Kidney glomerular epithelial cell (primary cell): ENCODE data around the gene BIRC2.
"Not testable (repeated sequence)": the region's sequence is repeated elsewhere in the genome, so short reads cannot be mapped to it uniquely, and the experiment has no call there.

Source experiments
- DNase-seq: peaks from one replicate; lab custom pipeline; 2025; lab: John Stamatoyannopoulos, UW

Gene BIRC2

DNA sequence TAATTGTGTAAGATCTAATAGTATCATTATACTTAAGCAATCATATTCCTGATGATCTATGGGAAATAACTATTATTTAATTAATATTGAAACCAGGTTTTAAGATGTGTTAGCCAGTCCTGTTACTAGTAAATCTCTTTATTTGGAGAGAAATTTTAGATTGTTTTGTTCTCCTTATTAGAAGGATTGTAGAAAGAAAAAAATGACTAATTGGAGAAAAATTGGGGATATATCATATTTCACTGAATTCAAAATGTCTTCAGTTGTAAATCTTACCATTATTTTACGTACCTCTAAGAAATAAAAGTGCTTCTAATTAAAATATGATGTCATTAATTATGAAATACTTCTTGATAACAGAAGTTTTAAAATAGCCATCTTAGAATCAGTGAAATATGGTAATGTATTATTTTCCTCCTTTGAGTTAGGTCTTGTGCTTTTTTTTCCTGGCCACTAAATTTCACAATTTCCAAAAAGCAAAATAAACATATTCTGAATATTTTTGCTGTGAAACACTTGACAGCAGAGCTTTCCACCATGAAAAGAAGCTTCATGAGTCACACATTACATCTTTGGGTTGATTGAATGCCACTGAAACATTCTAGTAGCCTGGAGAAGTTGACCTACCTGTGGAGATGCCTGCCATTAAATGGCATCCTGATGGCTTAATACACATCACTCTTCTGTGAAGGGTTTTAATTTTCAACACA, 23.3 kb upstream of the BIRC2 start:
- DNase-seq: peak; percentile 56

DNA sequence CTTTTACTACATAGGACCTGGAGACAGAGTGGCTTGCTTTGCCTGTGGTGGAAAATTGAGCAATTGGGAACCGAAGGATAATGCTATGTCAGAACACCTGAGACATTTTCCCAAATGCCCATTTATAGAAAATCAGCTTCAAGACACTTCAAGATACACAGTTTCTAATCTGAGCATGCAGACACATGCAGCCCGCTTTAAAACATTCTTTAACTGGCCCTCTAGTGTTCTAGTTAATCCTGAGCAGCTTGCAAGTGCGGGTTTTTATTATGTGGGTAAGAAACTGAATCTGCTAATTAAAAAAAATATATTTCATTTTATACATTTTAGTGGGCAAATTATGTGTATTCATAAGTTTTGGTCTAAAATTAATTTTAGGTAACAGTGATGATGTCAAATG, 21.9 kb upstream of the BIRC2 start:
- no peak for DNase-seq

DNA sequence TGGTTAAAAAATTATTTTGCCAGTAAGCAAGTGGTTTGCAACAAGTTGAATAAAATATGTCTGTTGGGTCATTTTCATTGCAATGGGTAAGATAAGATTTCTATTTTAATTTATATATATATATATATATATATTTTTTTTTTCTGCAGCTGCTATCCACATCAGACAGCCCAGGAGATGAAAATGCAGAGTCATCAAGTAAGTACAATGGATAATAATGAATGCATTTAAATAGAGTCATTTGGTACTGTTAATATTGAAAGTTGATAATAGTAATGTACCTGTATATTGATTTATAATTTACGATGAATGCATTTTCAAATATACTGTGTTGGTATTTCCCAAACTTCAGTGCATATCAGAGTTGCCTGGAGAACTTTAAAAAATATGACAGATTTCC, 18.3 kb upstream of the BIRC2 start:
- no peak for DNase-seq

DNA sequence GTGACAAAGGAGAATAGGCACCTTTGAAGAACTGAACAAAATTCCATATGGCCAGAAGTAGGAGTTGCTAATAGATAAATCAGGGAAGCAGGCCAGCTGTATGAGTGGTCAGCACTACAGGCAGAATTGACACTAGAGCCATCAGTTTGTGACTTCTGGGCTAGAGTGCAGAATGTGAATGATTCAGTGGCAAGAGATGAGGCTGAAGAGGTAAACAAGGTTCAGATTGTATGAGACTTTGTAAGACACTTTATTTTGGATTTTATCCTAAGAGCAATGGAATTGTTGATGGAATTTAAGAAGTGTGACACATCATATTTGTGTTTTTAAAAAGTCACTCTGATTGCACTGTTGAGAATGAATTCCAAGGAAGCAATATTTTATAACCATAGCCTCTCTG, 16.8 kb upstream of the BIRC2 start:
- DNase-seq: no peak

DNA sequence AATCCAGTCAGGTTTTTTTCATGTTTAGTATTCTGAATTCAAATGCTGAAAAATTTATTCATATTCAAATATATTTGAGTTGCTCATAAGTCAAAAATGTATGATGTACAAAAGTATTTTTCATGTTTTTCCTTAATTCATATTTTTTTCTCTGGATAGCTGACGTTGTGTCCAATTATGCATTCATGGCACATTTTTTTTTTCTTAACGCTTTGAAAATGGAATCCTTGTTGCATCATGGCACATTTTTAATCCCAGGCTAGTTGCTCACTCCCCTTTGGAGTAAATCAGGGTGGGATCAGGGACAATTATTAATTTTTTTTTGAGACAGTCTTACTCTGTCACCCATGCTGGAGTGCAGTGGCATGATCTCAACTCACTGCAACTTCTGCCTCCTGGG, 15.7 kb upstream of the BIRC2 start:
- DNase-seq: no peak

DNA sequence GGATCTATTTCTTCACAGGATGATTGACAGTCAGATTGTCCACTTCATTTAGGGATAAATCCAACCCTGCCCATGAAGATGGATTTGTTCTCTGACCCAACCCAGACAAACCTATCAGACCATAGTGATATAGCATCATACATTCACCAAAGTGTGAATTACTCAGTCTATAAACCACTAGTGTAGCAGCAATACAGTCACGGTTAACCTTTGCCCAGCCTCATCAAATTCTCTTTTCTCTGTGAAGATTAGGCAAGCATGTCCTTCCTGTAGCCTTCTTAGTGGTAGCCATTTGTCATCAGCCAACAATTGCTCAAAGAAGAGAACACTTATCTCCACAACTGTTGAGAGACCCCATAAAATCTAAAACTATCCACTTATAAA, 14.4 kb upstream of the BIRC2 start:
- DNase-seq: no peak

DNA sequence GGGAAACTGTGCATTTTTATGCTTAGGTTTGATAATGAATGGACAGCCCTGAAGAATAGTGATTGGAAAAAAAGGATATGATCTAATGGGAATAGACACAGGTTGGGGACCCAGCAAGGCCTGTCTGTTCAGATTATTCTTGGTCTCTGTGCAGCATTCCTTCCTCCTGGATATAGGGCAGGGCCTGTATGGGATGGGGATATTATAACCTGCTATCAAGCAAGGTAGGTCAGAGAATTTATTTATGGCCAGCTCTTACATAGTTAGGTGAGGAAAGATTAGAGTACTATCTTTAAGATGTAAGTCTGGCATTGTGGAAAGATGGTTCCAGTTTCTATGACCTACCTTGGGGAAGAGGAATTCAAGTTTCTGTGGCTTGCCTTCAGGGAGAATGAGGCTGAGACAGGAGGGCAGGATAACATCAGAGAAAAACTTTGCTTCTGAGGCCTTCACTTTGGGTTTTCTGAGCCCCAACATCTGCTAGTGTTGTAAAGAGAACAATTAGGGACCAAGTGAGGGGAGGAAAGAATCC, 8.5 kb upstream of the BIRC2 start:
- DNase-seq: no peak

DNA sequence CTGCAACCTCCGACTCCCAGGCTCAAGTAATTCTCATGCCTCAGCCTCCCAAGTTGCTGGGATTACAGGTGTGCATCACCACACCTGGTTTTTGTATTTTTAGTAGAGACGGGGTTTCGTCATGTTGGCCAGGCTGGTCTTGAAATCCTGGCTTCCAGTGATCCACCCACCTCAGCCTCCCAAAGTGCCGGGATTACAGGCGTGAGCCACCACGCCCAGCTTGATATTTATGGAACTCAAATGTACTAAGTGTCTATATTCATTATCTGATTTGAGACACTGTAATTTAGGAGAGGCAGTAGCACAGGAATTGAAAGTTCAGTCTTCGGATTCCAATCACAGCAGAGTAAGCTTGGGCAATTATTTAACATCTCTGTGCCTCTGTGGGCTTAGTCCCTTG, 5.7 kb upstream of the BIRC2 start:
- DNase-seq: not testable (repeated sequence)

DNA sequence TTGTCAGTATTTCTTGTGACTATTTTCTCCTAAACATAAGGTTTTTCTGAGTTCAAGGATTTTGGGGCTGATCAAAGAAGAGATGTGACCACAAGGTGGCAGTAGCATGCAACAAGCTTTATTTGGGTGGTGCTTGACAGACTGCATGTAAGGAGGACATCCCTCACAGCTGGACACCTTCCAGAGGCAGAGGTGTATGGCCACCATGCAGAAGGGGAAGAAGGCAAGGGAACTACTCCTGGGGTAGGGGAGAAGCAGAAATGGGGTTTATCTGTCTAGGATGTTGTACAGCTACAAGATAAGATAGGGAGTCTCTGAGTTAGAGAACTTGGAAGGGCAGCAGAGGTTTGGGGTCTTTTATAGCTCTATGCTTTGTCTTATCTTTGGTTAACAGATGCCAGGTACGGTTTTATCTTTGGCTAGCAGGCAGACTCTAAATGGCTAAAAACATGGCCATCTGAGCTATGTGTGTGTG, 5.1 kb upstream of the BIRC2 start:
- DNase-seq: peak; percentile 75

DNA sequence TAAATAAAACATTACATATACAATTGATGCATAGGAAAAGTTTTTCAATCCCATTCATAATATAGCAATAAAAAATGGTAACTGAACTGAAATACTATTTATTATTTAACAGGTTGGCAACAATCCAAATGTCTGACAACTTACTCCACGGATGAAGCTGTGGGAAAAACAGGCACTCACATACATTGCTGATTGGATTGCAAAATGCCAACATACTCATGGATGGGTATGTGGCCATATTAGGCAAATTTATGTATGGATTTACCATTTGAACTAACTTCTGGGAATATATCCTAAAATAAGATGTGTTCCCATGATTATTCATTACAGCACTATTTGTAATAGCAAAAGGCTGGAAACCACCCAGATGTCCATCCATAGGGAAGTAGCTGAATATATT, 3.2 kb upstream of the BIRC2 start:
- DNase-seq: no peak

DNA sequence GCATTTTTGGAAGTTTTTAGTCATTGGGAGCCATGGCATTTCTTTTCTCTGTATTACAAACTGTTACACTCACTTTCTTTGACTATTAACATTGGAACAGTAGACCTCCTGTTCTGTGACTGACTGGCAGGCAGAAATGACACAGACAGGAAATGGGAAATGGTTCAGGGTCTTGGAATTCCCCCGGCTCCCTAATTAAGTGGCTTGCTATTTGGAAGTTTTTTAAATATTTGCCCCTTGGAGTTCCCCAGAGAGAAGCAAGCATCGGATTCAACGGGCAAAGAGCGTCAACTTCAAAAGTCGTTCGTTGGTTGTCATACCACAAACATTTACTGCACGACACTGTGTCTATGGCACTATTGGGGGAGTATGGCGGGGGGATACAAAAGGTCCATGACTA, 1.1 kb upstream of the BIRC2 start:
- peak; percentile 70 for DNase-seq

DNA sequence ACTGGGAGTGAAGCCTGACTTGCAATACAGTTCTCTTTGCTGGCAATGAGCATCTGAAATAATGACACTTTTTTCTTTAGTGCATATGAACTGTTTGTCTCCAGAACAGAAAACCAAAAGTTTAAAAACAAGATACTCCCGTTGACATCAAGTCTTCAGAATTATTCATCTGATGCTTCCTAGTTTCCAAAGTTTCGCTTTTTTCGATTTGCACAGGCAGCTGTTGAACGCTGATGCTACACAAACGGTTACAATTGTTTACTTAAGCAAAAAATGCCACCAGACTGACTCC, 612 bp upstream of the BIRC2 start:
- peak; percentile 51 for DNase-seq

DNA sequence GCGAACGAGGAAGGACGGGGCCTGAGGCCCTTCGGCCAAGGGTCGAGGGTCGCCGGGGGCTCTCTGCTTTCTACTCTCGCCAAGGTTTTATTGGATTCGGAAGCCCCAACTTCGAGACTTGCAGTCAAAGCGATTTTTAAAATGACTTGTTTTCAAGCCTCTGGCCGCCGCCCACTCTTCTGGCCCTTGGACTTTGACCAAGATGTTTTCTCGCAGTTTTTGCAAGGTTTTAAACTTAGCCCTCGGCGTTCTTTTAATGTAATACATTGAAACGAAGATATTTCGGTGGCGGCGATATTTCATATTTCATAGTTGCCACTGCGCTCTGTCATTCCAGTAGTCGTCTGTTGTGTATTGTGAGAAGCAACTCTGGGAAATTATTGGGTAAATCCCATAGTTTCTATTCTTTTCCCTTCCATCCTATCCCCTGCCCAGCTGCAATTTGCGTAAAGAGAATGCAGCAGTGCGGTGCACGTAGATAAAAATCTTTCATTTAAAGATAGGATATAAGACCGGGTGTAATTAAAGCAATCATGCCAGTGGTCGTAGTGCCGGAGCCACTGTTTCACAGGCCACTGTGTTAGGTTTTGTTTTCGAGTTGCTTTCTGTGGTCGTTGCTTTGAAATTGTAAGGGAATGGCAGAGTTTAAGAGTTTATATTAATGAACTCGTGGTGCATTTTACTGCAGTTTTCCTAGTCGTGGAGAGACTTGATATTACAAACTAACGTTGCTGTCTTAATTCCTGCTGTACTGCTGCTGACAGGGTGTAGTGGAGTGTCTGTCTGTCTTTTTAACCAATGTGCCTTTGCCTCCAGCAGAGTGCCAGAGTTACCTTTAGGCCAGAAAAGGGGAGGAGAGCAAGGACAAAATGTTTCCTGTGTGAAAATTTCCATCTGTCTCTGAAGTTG, 702 bp downstream of the BIRC2 start:
- peak; percentile 31 for DNase-seq

DNA sequence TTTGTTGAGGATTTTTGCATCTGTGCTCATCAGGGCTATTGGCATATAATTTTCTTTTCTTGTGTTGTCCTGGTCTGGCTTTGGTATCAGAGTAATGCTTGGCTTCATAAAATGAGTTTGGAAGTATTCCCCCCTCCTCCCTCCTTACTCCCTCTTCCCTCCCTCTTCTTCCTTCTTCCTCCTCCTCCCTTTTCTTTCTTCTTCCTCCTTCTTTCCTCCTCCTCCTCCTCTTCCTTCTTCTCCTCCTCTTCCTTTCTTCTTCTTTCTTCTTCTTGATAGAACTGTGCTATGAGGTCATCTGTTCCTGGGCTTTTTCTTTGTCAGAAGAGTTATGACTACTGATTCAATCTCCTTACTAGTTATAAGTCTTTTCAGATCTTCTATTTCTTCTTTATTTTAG, 10.1 kb downstream of the BIRC2 start:
- DNase-seq: no peak

DNA sequence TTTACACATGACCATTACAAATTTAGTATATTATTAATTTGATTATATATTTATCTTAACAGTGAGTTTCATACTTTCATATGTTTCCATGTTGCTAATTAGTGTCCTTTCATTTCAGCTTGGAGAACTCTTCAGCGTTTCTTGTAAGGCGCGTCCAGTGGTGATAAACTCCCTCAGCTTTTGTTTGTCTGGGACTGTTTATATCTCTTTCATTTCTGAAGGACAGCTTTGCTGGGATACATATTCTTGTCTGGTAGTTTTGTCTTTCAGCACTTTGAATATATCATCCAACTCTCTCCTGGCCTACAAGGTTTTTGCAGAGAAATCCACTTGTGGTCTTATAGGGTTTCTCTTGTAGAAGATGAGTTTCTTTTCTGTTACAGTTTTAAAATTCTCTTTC, 12.4 kb downstream of the BIRC2 start:
- no peak for DNase-seq

DNA sequence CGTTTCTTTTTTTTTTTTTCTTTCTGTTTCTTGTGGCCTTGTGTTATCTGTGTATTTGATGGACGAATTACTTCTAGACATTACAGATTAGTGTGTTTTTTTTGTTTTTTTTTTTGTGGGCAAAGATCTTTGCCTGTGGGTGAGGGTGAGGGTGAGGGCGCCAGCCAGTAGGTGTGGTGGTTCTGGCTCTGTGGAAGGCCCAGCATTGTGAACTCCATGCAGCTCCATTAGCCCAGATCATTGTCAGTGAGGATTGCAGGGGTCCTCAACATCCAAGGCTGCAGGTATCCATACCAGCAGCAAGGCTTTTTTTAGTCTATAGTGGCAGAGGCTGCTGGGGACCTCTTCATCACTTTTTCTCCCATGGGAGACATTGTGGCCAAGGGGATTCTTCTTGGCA, 13.7 kb downstream of the BIRC2 start:
- no peak for DNase-seq

DNA sequence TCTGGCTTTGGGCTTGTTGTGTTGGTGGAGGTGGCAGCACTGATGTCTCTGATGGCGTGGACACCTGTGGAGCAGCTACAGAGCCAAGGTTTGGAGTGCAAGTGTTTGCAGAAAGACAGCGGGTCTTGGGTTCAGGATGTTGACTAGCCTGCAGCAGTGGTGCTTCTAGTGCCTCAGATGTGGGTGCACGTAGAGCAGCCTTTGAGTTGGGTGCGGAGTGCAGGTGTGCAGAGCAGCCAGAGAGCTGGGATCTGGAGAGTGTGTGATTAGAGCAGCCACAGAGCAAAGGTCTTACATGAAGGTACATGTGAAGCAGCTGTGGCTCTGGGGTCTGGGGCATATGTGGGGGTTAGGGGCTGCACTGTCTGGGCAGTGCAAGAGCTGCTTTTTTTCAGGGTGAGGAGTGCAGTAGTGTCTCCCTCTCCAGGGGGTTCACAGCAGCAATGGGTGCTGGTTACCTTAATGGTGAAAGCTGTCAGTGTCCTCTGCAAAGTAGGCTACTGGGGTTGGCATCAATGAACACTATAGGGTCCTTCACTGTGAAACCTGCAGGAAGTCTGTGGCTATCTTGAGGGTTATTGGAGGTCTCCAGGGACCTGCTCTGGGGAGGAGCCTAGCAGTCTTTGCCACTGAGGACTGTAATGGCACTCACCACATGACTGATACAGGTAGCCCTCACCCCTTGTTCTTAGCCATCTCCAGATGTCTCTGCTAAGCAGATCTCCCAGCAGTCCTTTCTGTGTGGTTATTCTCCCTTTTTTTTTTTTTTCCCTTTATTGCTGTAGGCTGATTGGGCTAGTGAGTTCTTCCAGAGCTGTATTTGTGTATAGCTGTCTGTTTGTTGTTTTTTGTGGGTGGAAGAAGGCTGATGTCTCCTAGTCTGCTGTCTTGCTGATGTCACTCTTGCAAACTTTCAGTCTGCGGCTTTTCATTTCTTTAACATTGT, 14.3 kb downstream of the BIRC2 start:
- DNase-seq: no peak

DNA sequence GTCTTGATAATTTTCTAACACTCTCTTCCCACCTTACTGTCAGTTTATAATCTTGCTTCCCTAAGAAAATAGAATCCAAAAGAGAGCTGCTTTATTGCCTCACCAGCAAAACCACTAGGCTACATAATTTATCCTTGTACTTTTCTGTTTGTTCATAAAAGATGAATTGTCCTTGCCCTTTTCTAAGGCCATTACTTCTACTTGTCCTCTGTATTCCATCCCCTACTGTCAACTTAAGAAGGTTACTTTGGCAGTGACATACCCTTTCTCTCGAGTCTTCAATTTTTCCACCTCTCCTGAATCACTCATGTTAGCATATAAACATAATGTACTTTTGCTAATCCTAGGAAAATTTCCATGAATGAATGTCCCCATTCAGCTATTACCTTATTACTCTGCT, 18.0 kb downstream of the BIRC2 start:
- no peak for DNase-seq

DNA sequence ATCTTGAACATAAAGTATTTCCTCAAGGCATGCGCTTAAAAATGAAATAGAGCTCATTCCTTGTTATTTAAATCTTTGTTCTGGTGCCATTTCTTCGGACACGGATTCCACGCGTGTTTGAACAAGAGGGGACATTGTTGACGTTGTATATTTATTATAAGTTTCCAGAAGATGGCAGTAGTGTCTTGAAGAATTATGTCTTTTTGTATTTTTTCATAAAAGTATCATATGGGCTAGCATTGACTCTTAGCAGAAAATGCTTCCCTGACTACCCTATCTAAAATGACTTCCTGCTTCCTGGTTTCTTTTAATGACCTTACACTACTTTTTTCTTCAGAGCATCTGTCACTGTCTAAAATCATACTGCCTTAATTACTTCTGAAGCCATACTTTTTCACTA, 20.4 kb downstream of the BIRC2 start:
- DNase-seq: peak; percentile 7

DNA sequence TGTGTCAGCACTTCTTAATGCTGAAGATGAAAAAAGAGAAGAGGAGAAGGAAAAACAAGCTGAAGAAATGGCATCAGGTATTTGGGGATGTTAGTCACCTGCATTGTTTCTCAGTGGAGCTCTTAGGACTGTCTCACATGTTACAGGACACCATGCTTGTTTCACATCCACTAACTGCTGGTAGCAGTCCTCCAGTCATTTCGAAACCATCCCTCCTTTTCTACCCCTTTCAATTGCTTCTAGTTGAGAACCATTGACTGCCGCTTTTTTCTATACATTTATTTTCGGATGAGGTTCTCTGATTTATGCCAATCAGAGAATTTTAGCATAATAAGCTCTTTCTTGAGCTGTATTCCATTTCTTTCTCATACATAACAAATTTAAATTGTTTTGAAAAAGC, 21.5 kb downstream of the BIRC2 start:
- DNase-seq: no peak

DNA sequence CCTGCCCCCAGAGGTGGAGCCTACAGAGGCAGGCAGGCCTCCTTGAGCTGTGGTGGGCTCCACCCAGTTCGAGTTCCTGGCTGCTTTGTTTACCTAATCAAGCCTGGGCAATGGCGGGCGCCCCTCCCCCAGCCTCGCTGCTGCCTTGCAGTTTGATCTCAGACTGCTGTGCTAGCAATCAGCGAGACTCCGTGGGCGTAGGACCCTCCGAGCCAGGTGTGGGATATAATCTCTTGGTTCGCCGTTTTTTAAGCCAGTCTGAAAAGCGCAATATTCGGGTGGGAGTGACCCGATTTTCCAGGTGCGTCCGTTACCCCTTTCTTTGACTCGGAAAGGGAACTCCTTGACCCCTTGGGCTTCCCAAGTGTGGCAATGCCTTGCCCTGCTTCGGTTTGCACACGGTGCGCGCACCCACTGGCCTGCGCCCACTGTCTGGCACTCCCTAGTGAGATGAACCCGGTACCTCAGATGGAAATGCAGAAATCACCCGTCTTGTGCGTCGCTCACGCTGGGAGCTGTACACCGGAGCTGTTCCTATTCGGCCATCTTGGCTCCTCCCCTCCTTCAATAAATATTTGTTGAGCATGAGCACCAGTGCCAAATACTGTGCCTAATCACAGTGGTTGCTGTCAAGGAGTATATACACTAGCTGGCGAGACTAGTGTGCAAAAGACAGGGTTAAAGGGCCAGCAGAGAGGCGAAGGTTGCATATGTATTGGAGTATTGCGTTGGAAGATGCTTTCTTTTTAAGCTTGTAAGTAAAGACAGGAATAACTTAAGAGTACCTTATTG, 27.8 kb downstream of the BIRC2 start:
- DNase-seq: not testable (repeated sequence)
